HG02588 (cell line): ENCODE data around the gene TMEM63C.

Source experiments
- ATAC-seq: cut with Tn5 transposase; IDR thresholded peaks from one replicate; pipeline ENCODE4 v1.9.1; 2021; ENCODE audit warnings: mild to moderate bottlenecking, moderate library complexity; ENCODE audit not compliant: unreplicated experiment

TMEM63C gene

GRCh38 chr14:77306851-77307496 is 125.4 kb downstream of the TMEM63C start:
- no peak for ATAC-seq
